Measurements from ENCODE around the gene CLK1.

DNA sequence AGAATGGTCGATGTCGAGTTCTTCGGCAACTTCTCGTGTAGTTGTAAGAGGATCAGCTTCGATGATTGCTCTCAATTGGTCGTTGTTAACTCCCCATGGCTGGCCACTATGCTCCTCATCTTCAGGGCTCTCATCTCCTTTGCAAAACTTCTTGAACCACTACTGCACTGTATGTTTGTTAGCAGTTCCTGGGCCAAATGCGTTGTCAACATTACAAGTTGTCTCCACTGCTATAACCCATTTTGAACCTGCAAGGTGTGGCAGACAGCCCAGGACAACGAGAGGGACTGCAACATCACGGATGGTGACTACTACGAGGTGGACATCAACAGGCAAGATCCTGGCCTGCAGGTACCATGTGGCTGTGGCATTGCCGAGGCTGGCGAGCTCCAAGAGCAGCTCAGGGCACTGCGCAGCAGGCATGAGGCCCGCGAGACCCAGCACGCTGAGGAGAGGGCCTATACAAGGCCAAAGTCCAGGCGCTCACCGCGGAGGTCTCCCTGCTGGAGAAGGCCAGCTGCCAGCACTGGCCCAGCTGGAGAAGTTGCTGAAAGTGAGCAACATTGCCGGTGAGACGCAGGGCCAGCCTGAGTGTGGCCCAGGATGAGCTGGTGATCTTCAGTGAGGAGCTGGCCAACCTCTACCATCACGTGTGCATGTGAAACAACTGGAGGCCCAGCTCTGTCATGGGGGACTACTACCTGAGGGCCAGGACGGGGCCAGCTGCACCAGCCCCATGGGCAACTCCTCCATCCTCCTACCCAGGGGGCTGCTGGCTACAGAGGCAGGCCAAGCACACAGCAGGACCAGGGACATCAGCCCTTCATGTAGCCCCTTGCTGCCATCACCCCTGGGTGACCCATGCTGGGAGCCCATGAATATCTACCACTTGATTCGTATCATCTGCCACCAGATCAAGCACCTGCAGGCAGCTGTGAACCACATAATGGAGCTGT lies 20.2 kb downstream of the CLK1 start:
- TF ChIP-seq, protein P1, sequence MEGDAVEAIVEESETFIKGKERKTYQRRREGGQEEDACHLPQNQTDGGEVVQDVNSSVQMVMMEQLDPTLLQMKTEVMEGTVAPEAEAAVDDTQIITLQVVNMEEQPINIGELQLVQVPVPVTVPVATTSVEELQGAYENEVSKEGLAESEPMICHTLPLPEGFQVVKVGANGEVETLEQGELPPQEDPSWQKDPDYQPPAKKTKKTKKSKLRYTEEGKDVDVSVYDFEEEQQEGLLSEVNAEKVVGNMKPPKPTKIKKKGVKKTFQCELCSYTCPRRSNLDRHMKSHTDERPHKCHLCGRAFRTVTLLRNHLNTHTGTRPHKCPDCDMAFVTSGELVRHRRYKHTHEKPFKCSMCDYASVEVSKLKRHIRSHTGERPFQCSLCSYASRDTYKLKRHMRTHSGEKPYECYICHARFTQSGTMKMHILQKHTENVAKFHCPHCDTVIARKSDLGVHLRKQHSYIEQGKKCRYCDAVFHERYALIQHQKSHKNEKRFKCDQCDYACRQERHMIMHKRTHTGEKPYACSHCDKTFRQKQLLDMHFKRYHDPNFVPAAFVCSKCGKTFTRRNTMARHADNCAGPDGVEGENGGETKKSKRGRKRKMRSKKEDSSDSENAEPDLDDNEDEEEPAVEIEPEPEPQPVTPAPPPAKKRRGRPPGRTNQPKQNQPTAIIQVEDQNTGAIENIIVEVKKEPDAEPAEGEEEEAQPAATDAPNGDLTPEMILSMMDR (conservative IDR thresholded peaks at IDR 0.05; ENCODE audit: low read length) = no peak
- no peak for TF ChIP-seq EZH2phosphoT487 (IDR thresholded peaks at IDR 0.05; ENCODE audit: borderline replicate concordance, low read depth, low read length)
